A673 (cell line): ENCODE data around the gene HS3ST3A1. TPM values are rescaled to one million over a fixed set of nuclear protein-coding genes. Genes with fewer than 3 reads are reported as not detected.

Source experiments
- BruUV-seq: library from RNA; stranded (reverse); fragments of 400-500 nt; replicated peaks from 2 replicates; lab custom pipeline; 2021; lab: Mats Ljungman, UMichigan
- CTCF ChIA-PET: fragments of 300-600 bp; sonication (Branson Sonifier 250); formaldehyde crosslinking; loops from one replicate; lab custom pipeline; 2022; ENCODE audit warnings: antibody characterized with exemption; lab: Charles Lee
- POLR2A ChIA-PET: fragments of 300-600 bp; sonication (Branson Sonifier 250); formaldehyde crosslinking; loops from one replicate; lab custom pipeline; 2022; ENCODE audit warnings: antibody characterized with exemption; ENCODE audit not compliant: low non-redundant PET; lab: Charles Lee
- DNase-seq: peaks from one replicate; pipeline ENCODE4 v3.0.0-alpha.2; 2015; ENCODE audit warnings: low spot score
- H3K27ac ChIP-seq: fragments of 200-600 bp; sonication (generic); 2 replicates; pipeline ENCODE4 v1.5.1; 2016; ENCODE audit warnings: mixed run types, low read depth, mild to moderate bottlenecking, mixed read lengths, antibody characterized with exemption, low read length; ENCODE audit not compliant: poor library complexity, severe bottlenecking
- H3K27me3 ChIP-seq: fragments of 200-600 bp; sonication (generic); replicated peaks from 2 replicates; pipeline ENCODE4 v1.6.1; 2017; ENCODE audit warnings: mixed run types, low read depth, mild to moderate bottlenecking, mixed read lengths, antibody characterized with exemption, low read length; ENCODE audit not compliant: insufficient read depth, poor library complexity
- H3K36me3 ChIP-seq: fragments of 200-600 bp; sonication (generic); 2 replicates; pipeline ENCODE4 v1.6.1; 2016; ENCODE audit warnings: mixed run types, mild to moderate bottlenecking, mixed read lengths, antibody characterized with exemption, low read length; ENCODE audit not compliant: insufficient read depth, poor library complexity, severe bottlenecking
- H3K4me1 ChIP-seq: fragments of 200-600 bp; sonication (generic); 2 replicates; pipeline ENCODE4 v1.6.1; 2017; ENCODE audit warnings: mixed run types, mild to moderate bottlenecking, mixed read lengths, antibody characterized with exemption, low read length; ENCODE audit not compliant: insufficient read depth, poor library complexity, severe bottlenecking
- H3K4me3 ChIP-seq: fragments of 200-600 bp; sonication (generic); 2 replicates; pipeline ENCODE4 v1.5.1; 2016; ENCODE audit warnings: low read depth, mixed run types, mild to moderate bottlenecking, mixed read lengths, low read length; ENCODE audit not compliant: poor library complexity, severe bottlenecking
- H3K9me3 ChIP-seq: fragments of 200-600 bp; sonication (generic); 2 replicates; pipeline ENCODE4 v1.6.1; 2016; ENCODE audit warnings: mixed run types, low read depth, mild to moderate bottlenecking, mixed read lengths, antibody characterized with exemption, low read length; ENCODE audit not compliant: poor library complexity, severe bottlenecking
- CTCF ChIP-seq: fragments of 300-800, 200-600 bp; sonication (generic); conservative IDR thresholded peaks from 2 replicates; pipeline ENCODE4 v1.5.1; 2017; ENCODE audit warnings: low read depth, mild to moderate bottlenecking, antibody characterized with exemption, low read length, moderate library complexity, mixed read lengths
- EZH2 ChIP-seq: fragments of 200-600 bp; sonication (generic); IDR thresholded peaks from 2 replicates; pipeline ENCODE4 v1.6.1; 2017; ENCODE audit warnings: borderline replicate concordance, low read depth, mild to moderate bottlenecking, mixed read lengths, antibody characterized with exemption, low read length; ENCODE audit not compliant: poor library complexity, severe bottlenecking
- intact Hi-C: fragments of 100-400 bp; cut with micrococcal nuclease; formaldehyde crosslinking; loops from one replicate; pipeline ENCODE4 v1.10.0; 2022; ENCODE audit not compliant: unreplicated experiment
- total RNA-seq: library from RNA; stranded (reverse); gene quantifications from 2 replicates; pipeline ENCODE4 v1.2.3, GENCODE V29; 2021

HS3ST3A1 gene
- total RNA-seq, 1 experiment from 2014 or later, result not detected

DNA sequence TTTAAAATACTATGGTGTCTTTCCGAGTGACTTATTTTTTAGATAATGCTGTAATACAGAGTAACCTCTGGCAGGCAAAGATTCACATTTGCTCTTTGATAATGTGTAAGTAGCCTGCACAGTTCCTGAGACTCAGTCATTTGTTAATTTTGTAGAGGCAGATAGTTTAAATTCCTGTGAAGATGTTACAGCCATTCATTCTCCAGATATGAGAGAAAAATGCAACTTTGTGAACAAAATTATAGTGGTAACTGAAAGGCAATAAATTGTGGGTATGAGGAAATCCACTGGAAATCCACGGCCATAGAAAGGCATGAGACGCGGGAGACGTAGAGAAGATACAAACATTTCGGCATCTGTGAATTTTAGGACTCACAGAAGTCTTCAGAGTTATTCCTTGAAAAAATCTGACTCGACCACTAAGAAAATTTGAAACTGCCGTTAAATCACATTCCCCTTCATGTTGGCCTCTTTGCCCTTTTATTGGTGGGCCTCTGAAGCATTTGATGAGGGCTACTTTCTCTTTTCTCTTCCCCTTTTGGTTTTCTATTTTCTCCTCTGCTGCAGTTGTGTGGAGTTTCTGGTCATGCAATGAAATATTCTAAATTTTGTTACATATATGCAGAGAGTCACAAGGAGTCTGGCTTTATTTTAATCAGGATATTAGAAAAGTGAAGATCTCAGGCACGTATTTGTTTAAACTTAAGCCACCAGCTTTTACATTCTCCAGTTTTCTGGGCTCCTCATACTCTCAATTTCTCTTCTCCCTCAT is 18.8 kb downstream of the HS3ST3A1 start:
- no peak overlapping the region for H3K4me3 ChIP-seq
- BruUV-seq, result no TSS peak
- intact Hi-C loops, result no loop called here
- H3K27me3 ChIP-seq, result no peaks in the 10 kb centered on the region
- no peaks in the 10 kb centered on the region for H3K4me1 ChIP-seq
- H3K36me3 ChIP-seq, result no peaks in the 10 kb centered on the region
- ChIA-PET CTCF (no interaction called here), POLR2A (no interaction called here)
- TF ChIP-seq CTCF (no peak), EZH2 (no peak)
- H3K27ac ChIP-seq, result no peak overlapping the region
- DNase-seq, result no peak
- no peaks in the 10 kb centered on the region for H3K9me3 ChIP-seq

DNA sequence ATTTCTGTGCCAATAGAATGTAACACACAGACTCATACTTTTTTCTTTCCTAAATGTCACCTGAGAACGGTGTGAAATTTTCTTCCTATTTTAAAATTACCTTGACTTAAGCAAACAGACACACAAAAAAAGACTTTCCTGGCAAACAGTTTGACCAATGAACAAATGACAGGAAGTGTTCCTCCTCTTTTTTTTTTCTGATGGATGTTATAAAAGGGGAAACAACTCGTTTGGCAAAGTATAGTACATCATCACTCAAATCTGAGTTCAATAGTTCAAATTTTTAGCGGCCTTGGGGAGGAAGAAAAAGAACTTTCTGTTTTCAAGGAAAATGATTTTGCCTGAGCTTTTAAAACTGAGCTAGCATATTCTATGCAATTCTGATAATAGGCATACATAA is 19.8 kb downstream of the HS3ST3A1 start:
- POLR2A ChIA-PET, result no interaction called here
- Histone ChIP-seq H3K4me3 (no peak overlapping the region), H3K27me3 (no peaks in the 10 kb centered on the region), H3K9me3 (no peaks in the 10 kb centered on the region), H3K4me1 (no peaks in the 10 kb centered on the region), H3K27ac (no peak overlapping the region), H3K36me3 (no peaks in the 10 kb centered on the region)
- CTCF ChIA-PET, result interaction anchor here (0.6 kb wide), 1 partner anchor 9 kb away, joined by 3 read pairs; no protein-coding TSS in a partner anchor
- intact Hi-C loops, result no loop called here
- BruUV-seq, result no TSS peak
- TF ChIP-seq EZH2 (no peak), CTCF (no peak)
- no peak for DNase-seq

DNA sequence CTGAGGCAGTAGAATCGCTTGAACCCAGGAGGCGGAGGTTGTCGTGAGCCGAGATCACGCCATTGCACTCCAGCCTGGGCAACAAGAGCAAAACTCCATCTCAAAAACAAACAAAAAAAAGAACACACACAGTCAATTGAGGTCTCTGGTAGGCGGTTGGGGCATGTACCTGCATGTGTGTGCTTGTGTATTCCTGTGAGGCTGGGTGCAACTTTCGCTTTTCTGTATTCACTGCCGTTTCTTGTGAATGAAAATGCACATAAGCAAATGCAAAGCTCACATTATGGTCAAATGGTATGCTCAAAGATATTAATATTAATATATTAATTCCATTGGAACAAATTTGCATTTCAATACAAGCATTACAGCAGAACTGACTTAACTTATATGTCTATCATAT is 20.9 kb downstream of the HS3ST3A1 start:
- ChIA-PET POLR2A (no interaction called here), CTCF (no interaction called here)
- H3K9me3 ChIP-seq, result no peaks in the 10 kb centered on the region
- no peaks in the 10 kb centered on the region for H3K27me3 ChIP-seq
- no peaks in the 10 kb centered on the region for H3K4me1 ChIP-seq
- H3K27ac ChIP-seq, result no peak overlapping the region
- no peak for DNase-seq
- no peaks in the 10 kb centered on the region for H3K36me3 ChIP-seq
- no peak overlapping the region for H3K4me3 ChIP-seq
- no TSS peak for BruUV-seq
- intact Hi-C loops, result no loop called here
- TF ChIP-seq EZH2, result no peak
- TF ChIP-seq CTCF, result no peak
